ENCODE measurements around the gene VWA8. TPM values are rescaled to one million over a fixed set of nuclear protein-coding genes. Genes with fewer than 3 reads are reported as not detected.

Gene VWA8
- total RNA-seq, 4 donors from 2014 or later: 27.7 to 47.7 (median 39.5) TPM

DNA sequence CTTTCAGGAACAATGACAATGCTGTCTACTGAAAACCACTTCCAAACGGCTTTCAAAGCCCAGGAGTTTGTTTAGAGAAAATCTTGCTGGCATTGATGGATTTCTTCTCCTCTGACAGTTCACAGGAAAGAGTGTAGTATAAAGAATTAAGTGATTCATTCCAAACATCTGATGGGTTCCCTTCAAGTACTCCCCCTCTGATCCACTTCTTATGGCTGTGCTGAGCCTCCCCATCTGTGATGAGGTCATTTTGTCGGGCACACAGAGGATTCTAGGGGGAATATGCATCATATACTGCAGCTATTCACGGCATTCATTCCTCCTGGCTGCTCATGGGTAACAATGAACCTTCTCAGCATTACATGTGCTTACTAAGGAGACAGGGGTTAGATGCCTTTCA lies 395.7 kb downstream of the VWA8 start:
- Histone ChIP-seq H3K36me3 (peaks cover 0 to 21% (median 0%) of the 10 kb centered on the region in 3 donors), H3K27ac (no peak overlapping the region), H3K4me3 (no peak overlapping the region), H3K9me3 (no peaks in the 10 kb centered on the region), H3K27me3 (no peaks in the 10 kb centered on the region), H3K4me1 (no peaks in the 10 kb centered on the region)
- no peak for TF ChIP-seq POLR2A (IDR thresholded peaks at IDR 0.05)
- TF ChIP-seq, protein P1, sequence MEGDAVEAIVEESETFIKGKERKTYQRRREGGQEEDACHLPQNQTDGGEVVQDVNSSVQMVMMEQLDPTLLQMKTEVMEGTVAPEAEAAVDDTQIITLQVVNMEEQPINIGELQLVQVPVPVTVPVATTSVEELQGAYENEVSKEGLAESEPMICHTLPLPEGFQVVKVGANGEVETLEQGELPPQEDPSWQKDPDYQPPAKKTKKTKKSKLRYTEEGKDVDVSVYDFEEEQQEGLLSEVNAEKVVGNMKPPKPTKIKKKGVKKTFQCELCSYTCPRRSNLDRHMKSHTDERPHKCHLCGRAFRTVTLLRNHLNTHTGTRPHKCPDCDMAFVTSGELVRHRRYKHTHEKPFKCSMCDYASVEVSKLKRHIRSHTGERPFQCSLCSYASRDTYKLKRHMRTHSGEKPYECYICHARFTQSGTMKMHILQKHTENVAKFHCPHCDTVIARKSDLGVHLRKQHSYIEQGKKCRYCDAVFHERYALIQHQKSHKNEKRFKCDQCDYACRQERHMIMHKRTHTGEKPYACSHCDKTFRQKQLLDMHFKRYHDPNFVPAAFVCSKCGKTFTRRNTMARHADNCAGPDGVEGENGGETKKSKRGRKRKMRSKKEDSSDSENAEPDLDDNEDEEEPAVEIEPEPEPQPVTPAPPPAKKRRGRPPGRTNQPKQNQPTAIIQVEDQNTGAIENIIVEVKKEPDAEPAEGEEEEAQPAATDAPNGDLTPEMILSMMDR (IDR thresholded peaks at IDR 0.05): no peak
- no peak for DNase-seq

DNA sequence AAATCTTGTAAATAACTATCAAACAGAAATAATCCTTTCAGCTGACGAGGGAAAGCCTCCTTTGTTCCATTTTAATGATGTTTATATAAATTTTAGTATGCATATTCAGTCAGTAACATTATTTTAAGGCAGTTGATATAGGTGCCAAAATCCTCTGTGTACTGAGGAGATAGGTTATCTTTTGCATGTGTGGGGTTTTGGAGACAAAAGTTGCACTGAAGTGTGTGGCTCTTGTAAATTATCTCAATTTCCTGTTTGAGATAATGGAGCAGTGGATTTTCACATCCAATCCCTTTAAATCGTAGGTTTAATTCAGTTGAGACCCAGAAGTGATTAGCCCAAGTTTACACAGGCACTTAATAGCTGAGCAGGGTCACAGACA lies 396.9 kb downstream of the VWA8 start:
- Histone ChIP-seq H3K27ac (no peak overlapping the region), H3K4me1 (no peaks in the 10 kb centered on the region), H3K27me3 (no peaks in the 10 kb centered on the region), H3K4me3 (no peak overlapping the region), H3K9me3 (no peaks in the 10 kb centered on the region), H3K36me3 (peaks cover 0 to 17% (median 0%) of the 10 kb centered on the region in 3 donors)
- no peak for DNase-seq
- TF ChIP-seq, protein P1 (IDR thresholded peaks at IDR 0.05): no peak
- TF ChIP-seq POLR2A (IDR thresholded peaks at IDR 0.05): no peak

DNA sequence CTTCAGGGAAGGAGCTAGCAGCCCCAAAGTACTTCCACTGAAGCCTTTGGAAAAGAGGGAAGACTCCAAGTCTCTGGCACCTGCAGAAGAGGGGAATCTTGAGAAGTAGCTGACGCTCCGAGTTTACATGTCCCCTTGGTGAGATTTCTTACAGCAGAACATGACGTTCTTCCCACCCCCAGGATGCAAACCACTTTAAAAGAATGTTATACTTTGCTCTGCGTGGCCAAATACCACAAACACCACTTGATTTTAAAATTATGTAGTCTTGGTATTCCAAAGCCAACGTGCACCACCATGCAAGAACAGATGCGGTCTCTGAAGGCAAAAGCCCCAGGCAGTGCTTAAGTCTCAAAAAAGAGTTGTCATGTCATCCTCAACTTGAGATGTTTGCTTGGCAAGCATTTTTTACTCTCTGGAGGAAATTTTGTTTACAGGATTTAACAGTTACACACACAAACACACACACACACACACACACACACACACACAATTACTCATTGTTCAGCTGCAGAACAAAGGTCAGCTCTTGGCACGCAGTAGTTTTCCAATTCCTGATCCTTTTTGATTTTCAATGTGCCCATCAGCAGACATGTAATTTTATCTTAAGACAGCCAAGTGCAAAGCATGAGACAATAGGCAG lies 397.4 kb downstream of the VWA8 start:
- Histone ChIP-seq H3K4me3 (no peak overlapping the region), H3K27ac (no peak overlapping the region), H3K27me3 (no peaks in the 10 kb centered on the region), H3K36me3 (peaks cover 0 to 16% (median 0%) of the 10 kb centered on the region in 3 donors), H3K9me3 (no peaks in the 10 kb centered on the region), H3K4me1 (no peaks in the 10 kb centered on the region)
- DNase-seq: no peak
- TF ChIP-seq POLR2A (IDR thresholded peaks at IDR 0.05): no peak
- TF ChIP-seq, protein P1 (IDR thresholded peaks at IDR 0.05): no peak

DNA sequence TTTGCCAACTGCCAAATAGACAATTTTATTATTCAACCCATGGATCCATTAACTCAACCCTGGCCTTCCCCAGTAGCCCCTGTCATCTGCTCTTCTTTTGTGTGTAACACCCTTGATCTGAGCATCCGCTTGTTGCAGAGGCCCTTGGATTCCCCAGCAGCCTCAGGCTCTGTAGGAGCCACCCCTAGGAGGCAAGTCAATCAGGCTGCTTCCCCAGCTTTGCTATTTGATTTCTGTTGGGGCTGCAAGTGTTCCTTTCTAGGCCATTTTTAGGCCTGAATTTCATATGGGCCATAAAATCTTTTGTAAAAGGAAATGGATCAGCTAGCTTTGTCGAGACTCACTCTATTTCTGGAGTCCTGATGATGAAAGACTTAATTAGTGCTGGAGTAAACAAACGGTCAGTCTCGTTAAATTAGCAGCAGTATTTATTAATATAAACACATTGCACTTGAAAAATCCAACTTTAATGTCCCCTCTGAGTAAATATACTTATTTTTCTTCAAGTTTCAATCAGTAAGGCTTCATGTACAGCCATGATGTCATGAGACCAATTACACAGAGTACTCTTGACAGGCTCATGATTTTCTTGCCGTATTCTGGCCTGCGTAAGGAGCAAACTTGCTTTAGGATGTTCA lies 398.2 kb downstream of the VWA8 start:
- no peaks in the 10 kb centered on the region for H3K9me3 ChIP-seq
- H3K4me3 ChIP-seq: no peak overlapping the region
- DNase-seq: no peak
- H3K27ac ChIP-seq: no peak overlapping the region
- H3K4me1 ChIP-seq: no peaks in the 10 kb centered on the region
- TF ChIP-seq, protein P1 (IDR thresholded peaks at IDR 0.05): no peak
- TF ChIP-seq POLR2A (IDR thresholded peaks at IDR 0.05): no peak
- no peaks in the 10 kb centered on the region for H3K27me3 ChIP-seq
- H3K36me3 ChIP-seq: peaks cover 0 to 8% (median 0%) of the 10 kb centered on the region in 3 donors

DNA sequence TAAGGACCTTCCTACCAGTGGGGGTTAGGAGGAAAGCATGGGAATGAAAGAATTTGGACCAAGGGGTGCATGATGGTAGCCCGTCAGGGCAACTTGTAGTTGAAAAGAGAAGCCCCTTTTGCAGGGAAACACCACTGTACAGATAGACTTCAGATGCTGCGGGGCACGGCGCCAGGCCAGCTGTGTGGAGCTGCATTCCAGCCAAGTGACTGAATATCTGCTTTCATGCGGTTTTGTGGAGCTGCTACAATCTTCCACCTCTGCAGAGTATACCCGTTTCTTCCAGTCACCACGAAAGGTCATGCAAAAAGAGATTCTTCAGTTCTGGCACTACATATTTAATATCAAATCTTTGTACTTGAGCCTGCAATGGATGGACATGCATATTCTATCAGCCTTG lies 398.8 kb downstream of the VWA8 start:
- Histone ChIP-seq H3K27ac (no peak overlapping the region), H3K27me3 (no peaks in the 10 kb centered on the region), H3K4me1 (no peaks in the 10 kb centered on the region), H3K4me3 (no peak overlapping the region), H3K36me3 (peaks cover 0 to 3% (median 0%) of the 10 kb centered on the region in 3 donors), H3K9me3 (no peaks in the 10 kb centered on the region)
- DNase-seq: no peak
- TF ChIP-seq, protein P1 (IDR thresholded peaks at IDR 0.05): no peak
- TF ChIP-seq POLR2A (IDR thresholded peaks at IDR 0.05): no peak
